ENCODE measurements around the gene XYLT1. TPM values are rescaled to one million over a fixed set of nuclear protein-coding genes. Genes with fewer than 3 reads are reported as not detected.

Gene XYLT1
- total RNA-seq, 1 donor from 2014 or later = 12.3 TPM

GRCh38 chr16:17211797-17212196 lies 259.0 kb downstream of the XYLT1 start:
- H3K4me1 Mint-ChIP-seq (ENCODE audit: low read depth) = no peaks in the 10 kb centered on the region
- H3K4me3 Mint-ChIP-seq (ENCODE audit: low read depth) = no peak overlapping the region
- H3K27ac Mint-ChIP-seq = no peak overlapping the region
- peaks cover 3% of the 10 kb centered on the region for H3K9me3 Mint-ChIP-seq (ENCODE audit: low read depth)
- no peak for DNase-seq (ENCODE audit: low spot score, unreplicated experiment)
- H3K27me3 Mint-ChIP-seq = no peaks in the 10 kb centered on the region
- H3K36me3 Mint-ChIP-seq (ENCODE audit: insufficient read depth) = peaks cover 2% of the 10 kb centered on the region
- TF ChIP-seq CTCF (IDR thresholded peaks at IDR 0.05; ENCODE audit: unreplicated experiment) = peak; percentile 48

GRCh38 chr16:17206712-17207111 lies 264.0 kb downstream of the XYLT1 start:
- no peak for DNase-seq (ENCODE audit: low spot score, unreplicated experiment)
- TF ChIP-seq CTCF (IDR thresholded peaks at IDR 0.05; ENCODE audit: unreplicated experiment) = no peak
- Mint-ChIP-seq H3K27me3 (no peaks in the 10 kb centered on the region), H3K4me3 (ENCODE audit: low read depth) (no peak overlapping the region), H3K4me1 (ENCODE audit: low read depth) (peaks cover 14% of the 10 kb centered on the region), H3K36me3 (ENCODE audit: insufficient read depth) (no peaks in the 10 kb centered on the region), H3K9me3 (ENCODE audit: low read depth) (no peaks in the 10 kb centered on the region), H3K27ac (no peak overlapping the region)

- no peak for DNase-seq (ENCODE audit: low spot score, unreplicated experiment)
- Mint-ChIP-seq H3K27ac (peak overlapping the region; percentile 70), H3K4me1 (ENCODE audit: low read depth) (peaks cover 14% of the 10 kb centered on the region), H3K9me3 (ENCODE audit: low read depth) (no peaks in the 10 kb centered on the region), H3K36me3 (ENCODE audit: insufficient read depth) (no peaks in the 10 kb centered on the region), H3K27me3 (no peaks in the 10 kb centered on the region), H3K4me3 (ENCODE audit: low read depth) (peak overlapping the region; percentile 10)
- TF ChIP-seq CTCF (IDR thresholded peaks at IDR 0.05; ENCODE audit: unreplicated experiment) = no peak
Measured at GRCh38 chr16:17205279-17206211, 265.2 kb downstream of the XYLT1 start.

- no peak for DNase-seq (ENCODE audit: low spot score, unreplicated experiment)
- Mint-ChIP-seq H3K27ac (no peak overlapping the region), H3K4me1 (ENCODE audit: low read depth) (peaks cover 14% of the 10 kb centered on the region), H3K27me3 (no peaks in the 10 kb centered on the region), H3K9me3 (ENCODE audit: low read depth) (no peaks in the 10 kb centered on the region), H3K36me3 (ENCODE audit: insufficient read depth) (peaks cover under 1% of the 10 kb centered on the region), H3K4me3 (ENCODE audit: low read depth) (no peak overlapping the region)
- TF ChIP-seq CTCF (IDR thresholded peaks at IDR 0.05; ENCODE audit: unreplicated experiment) = no peak
Measured at GRCh38 chr16:17204644-17205043, 266.1 kb downstream of the XYLT1 start.

GRCh38 chr16:17204206-17204605 lies 266.6 kb downstream of the XYLT1 start:
- no peak for DNase-seq (ENCODE audit: low spot score, unreplicated experiment)
- Mint-ChIP-seq H3K27me3 (no peaks in the 10 kb centered on the region), H3K36me3 (ENCODE audit: insufficient read depth) (peaks cover 4% of the 10 kb centered on the region), H3K4me3 (ENCODE audit: low read depth) (no peak overlapping the region), H3K27ac (no peak overlapping the region), H3K4me1 (ENCODE audit: low read depth) (peaks cover 14% of the 10 kb centered on the region), H3K9me3 (ENCODE audit: low read depth) (no peaks in the 10 kb centered on the region)
- no peak for TF ChIP-seq CTCF (IDR thresholded peaks at IDR 0.05; ENCODE audit: unreplicated experiment)
